ENCODE measurements around the gene ESYT2. TPM values are rescaled to one million over a fixed set of nuclear protein-coding genes. Genes with fewer than 3 reads are reported as not detected.
A peak's percentile ranks its signal among the peaks of the same experiment; 100 is the strongest.
"Not testable (repeated sequence)": the region's sequence is repeated elsewhere in the genome, so short reads cannot be mapped to it uniquely, and the experiment has no call there.

The ESYT2 gene, protein sequence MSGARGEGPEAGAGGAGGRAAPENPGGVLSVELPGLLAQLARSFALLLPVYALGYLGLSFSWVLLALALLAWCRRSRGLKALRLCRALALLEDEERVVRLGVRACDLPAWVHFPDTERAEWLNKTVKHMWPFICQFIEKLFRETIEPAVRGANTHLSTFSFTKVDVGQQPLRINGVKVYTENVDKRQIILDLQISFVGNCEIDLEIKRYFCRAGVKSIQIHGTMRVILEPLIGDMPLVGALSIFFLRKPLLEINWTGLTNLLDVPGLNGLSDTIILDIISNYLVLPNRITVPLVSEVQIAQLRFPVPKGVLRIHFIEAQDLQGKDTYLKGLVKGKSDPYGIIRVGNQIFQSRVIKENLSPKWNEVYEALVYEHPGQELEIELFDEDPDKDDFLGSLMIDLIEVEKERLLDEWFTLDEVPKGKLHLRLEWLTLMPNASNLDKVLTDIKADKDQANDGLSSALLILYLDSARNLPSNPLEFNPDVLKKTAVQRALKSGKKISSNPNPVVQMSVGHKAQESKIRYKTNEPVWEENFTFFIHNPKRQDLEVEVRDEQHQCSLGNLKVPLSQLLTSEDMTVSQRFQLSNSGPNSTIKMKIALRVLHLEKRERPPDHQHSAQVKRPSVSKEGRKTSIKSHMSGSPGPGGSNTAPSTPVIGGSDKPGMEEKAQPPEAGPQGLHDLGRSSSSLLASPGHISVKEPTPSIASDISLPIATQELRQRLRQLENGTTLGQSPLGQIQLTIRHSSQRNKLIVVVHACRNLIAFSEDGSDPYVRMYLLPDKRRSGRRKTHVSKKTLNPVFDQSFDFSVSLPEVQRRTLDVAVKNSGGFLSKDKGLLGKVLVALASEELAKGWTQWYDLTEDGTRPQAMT
- total RNA-seq, result 145 TPM

DNA sequence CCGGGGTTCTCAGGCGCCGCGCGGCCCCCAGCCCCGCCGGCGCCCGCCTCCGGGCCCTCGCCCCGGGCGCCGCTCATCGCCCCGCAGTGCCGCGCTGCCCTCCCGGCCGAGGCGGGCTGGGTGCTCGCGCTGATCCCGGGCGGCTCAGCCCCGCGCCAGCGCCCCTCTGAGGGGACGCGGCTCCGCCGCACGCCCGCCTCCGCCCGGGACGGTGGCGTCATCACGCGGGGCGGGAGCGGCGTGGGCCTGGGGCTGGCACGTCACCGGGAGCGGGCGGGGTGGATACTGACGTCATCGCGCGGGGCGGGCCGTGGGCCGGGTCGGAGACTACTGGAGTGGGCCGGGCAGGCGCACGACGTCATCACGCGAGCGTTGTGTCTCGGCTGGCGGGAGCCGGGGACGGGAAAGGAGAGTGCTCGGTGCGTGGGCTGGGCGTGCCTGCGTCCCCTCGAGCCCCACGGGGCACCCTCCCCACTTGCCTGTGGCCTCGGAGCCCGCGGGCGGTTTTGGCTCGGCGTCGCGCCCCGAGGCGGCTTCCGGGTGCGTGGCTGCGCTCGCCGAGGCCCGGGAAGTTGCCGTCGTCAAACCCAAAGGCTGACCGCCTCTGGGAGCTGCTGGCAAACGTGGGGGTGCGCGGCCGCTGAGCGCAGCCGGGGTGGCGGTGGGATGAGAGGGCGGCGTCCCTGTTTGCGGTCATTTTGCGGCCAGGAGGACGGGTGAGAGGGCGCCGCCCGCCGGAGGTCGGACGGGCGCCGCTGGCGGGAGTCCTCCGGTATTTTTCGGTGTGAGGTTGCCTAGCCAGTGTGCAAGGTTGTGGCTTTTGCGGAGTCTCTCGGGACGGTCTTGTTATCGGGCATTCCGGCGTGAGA, at the start of gene ESYT2:
ESYT2 (minus strand) TSS at position 168 of the 869 bp plus-strand sequence; CDS start at position 77, 91 bp downstream.
- Histone ChIP-seq H3K27me3 (ENCODE audit: insufficient read depth, low read length) (no peaks in the 10 kb centered on the region), H3K4me1 (ENCODE audit: insufficient read depth, low read length) (peaks cover 39% of the 10 kb centered on the region), H3K4me3 (ENCODE audit: low read length) (peak within 1 kb of the TSS; percentile 87), H3K9me3 (ENCODE audit: low read depth, low read length) (no peaks in the 10 kb centered on the region)

GRCh38 chr7:158878151-158879079, 49.1 kb upstream of the ESYT2 start:
- H3K9me3 ChIP-seq (ENCODE audit: low read depth, low read length); H3K27me3 ChIP-seq (ENCODE audit: insufficient read depth, low read length); H3K4me3 ChIP-seq (ENCODE audit: low read length); H3K4me1 ChIP-seq (ENCODE audit: insufficient read depth, low read length): not testable (repeated sequence)

DNA sequence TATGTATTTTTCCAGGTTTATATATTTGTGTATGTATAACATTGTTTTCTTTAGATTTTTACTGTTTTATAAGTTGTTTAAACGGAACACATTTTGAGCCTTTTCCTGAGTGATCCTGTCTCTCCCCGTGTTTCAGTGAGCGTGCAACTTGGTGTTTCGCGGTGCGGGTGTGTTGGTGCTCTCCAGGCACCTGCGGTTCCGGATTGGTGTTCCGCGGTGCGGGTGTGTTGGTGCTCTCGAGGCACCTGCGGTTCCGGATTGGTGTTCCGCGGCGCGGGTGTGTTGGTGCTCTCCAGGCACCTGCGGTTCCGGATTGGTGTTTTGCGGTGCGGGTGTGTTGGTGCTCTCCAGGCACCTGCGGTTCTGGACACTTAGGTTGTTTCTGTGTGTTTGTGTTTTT, 47.7 kb upstream of the ESYT2 start:
- no peaks in the 10 kb centered on the region for H3K27me3 ChIP-seq (ENCODE audit: insufficient read depth, low read length)
- H3K4me3 ChIP-seq (ENCODE audit: low read length), result no peak overlapping the region
- no peaks in the 10 kb centered on the region for H3K9me3 ChIP-seq (ENCODE audit: low read depth, low read length)
- H3K4me1 ChIP-seq (ENCODE audit: insufficient read depth, low read length), result no peaks in the 10 kb centered on the region

- Histone ChIP-seq H3K4me1 (ENCODE audit: insufficient read depth, low read length) (no peaks in the 10 kb centered on the region), H3K27me3 (ENCODE audit: insufficient read depth, low read length) (no peaks in the 10 kb centered on the region), H3K4me3 (ENCODE audit: low read length) (no peak overlapping the region), H3K9me3 (ENCODE audit: low read depth, low read length) (no peaks in the 10 kb centered on the region)
These were observed 40.6 kb upstream of the ESYT2 start for GRCh38 chr7:158869876-158870275.

DNA sequence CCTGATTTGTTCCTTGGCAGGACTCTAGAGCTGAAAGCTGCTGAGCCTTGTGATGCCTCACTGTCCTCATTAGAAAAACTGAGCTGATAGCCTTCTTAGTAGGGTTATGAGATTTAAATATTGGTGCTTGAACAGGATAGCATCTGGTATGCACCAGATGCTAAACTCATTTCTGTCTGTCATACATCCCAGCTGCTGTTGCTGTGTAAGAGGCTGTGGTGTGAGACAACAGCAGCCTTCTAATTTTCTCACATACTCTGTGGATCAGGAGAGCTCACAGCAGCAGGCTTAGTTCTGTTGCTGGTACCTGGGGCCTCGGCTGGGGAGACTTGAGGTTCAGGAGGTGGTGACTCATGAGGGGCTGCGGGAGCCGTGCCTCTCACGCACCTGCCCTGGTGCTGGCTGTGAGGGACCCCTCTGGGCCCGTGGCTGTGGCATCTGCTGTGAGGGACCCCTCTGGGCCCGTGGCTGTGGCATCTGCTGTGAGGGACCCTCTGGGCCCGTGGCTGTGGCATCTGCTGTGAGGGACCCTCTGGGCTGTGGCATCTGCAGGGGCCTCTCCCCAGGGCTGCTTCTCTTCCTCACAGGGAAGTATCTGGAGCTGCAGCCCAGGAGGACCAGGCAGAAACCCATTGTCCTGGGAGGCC, 39.6 kb upstream of the ESYT2 start:
- no peaks in the 10 kb centered on the region for H3K27me3 ChIP-seq (ENCODE audit: insufficient read depth, low read length)
- no peaks in the 10 kb centered on the region for H3K9me3 ChIP-seq (ENCODE audit: low read depth, low read length)
- H3K4me1 ChIP-seq (ENCODE audit: insufficient read depth, low read length), result peaks cover 6% of the 10 kb centered on the region
- no peak overlapping the region for H3K4me3 ChIP-seq (ENCODE audit: low read length)

DNA sequence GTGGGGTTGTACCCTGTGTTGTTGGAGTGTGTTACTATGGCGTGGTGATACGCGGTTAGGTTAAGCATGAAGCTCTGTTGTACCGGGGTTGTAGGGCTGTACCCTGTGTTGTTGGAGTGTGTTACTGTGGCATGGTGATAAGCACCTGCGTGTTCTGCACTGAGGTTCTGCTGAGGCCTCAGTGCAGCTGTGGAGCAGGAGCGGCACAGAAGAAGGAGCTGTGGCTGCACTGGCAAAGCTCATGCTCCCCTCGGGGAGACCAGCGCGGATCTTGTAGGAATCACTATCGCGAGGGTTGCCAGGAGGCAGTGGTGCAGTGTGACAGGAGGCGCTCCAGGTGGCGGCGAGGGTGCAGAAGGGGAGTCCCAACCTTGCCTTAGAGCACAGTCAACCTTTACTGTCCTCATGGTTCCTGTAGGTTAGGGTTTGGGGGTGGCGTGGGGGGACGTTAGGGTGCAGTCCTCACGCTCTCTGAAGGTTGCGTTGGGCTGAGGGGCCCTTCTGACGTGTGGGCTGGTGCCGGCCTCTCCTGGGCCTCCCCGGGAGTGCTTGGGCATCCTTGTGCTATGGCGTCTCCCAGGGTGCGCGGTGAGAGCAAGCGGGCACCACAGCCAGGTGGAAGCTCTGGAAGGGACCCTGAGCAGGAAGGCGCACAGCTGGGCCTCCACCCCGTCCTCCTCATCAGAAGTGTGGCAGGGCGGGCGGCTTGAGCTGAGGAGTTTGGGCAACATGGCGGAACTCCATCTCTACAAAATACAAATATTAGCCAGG, 38.1 kb upstream of the ESYT2 start:
- no peaks in the 10 kb centered on the region for H3K9me3 ChIP-seq (ENCODE audit: low read depth, low read length)

GRCh38 chr7:158865977-158866376, 36.7 kb upstream of the ESYT2 start:
- Histone ChIP-seq H3K4me3 (ENCODE audit: low read length) (no peak overlapping the region), H3K27me3 (ENCODE audit: insufficient read depth, low read length) (no peaks in the 10 kb centered on the region), H3K4me1 (ENCODE audit: insufficient read depth, low read length) (peaks cover 6% of the 10 kb centered on the region), H3K9me3 (ENCODE audit: low read depth, low read length) (no peaks in the 10 kb centered on the region)

More for the DNA sequence above, 38.1 kb upstream of the ESYT2 start:
- Histone ChIP-seq H3K27me3 (ENCODE audit: insufficient read depth, low read length) (no peaks in the 10 kb centered on the region), H3K4me1 (ENCODE audit: insufficient read depth, low read length) (peaks cover 6% of the 10 kb centered on the region), H3K4me3 (ENCODE audit: low read length) (no peak overlapping the region)

DNA sequence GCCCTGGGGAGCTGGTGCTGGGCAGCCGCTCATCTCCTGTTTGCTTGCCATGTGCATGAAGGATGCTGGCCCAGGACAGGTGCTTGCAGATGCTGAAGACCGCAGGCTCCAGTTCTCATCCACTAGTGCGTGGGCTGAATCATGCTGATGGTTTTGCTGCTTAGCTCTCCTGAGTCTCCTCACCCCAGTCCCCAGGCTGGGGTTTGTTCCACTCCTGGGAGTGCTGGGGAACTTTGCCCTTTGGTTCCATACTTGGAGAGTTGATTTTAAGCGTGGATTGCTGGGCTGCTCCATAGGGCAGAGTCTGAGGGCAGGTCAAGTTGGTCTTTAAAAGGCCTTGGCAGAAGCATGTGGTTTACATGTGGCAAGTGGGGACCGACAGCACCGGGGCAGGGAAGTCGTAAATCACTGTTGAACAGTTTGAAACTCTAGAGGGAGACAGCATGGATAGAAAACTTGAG, 36.2 kb upstream of the ESYT2 start:
- no peaks in the 10 kb centered on the region for H3K27me3 ChIP-seq (ENCODE audit: insufficient read depth, low read length)
- H3K4me3 ChIP-seq (ENCODE audit: low read length), result no peak overlapping the region
- peaks cover 6% of the 10 kb centered on the region for H3K4me1 ChIP-seq (ENCODE audit: insufficient read depth, low read length)
- H3K9me3 ChIP-seq (ENCODE audit: low read depth, low read length), result no peaks in the 10 kb centered on the region

DNA sequence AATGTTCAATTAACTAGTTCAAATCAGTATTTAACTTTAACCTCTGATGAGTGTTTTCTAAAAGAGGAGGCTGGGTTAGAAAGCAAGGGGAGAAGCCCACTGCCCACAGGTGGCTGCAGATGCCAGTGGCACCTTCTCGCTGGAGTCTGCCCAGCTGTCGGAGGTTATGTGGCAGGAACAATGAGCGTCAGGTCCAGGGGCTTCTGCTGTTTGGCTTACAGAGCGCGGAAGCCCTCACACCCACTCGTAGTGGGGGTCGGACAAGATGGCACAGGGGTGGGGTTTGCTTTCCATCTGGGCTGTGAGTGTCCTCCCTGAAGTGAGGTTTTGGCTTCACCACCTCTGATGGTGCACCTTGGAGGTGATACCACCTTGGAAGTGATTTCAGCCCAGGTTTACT, 35.5 kb upstream of the ESYT2 start:
- peaks cover 6% of the 10 kb centered on the region for H3K4me1 ChIP-seq (ENCODE audit: insufficient read depth, low read length)
- H3K4me3 ChIP-seq (ENCODE audit: low read length), result no peak overlapping the region
- no peaks in the 10 kb centered on the region for H3K9me3 ChIP-seq (ENCODE audit: low read depth, low read length)
- H3K27me3 ChIP-seq (ENCODE audit: insufficient read depth, low read length), result no peaks in the 10 kb centered on the region

DNA sequence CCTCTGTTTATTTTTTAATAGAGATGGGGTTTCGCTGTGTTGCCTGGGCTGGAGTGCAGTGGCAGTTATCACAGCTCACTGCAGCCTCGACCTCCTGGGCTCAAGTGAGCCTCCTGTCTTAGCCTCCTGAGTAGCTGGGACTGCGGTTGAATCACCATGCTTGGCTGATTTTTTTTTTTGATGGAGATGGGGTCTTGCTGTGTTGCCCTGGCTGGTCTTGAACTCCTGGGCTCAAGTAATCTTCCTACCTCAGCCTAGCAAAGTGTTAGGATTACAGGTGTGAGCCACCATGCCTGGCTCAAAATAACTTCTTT, 35.2 kb upstream of the ESYT2 start:
- H3K4me1 ChIP-seq (ENCODE audit: insufficient read depth, low read length), result peaks cover 6% of the 10 kb centered on the region
- H3K9me3 ChIP-seq (ENCODE audit: low read depth, low read length), result no peaks in the 10 kb centered on the region
- H3K4me3 ChIP-seq (ENCODE audit: low read length), result peak overlapping the region; percentile 29
- H3K27me3 ChIP-seq (ENCODE audit: insufficient read depth, low read length), result no peaks in the 10 kb centered on the region

GRCh38 chr7:158863611-158864506, 34.5 kb upstream of the ESYT2 start:
- Histone ChIP-seq H3K4me3 (ENCODE audit: low read length) (peak overlapping the region; percentile 29), H3K27me3 (ENCODE audit: insufficient read depth, low read length) (no peaks in the 10 kb centered on the region), H3K4me1 (ENCODE audit: insufficient read depth, low read length) (peaks cover 6% of the 10 kb centered on the region), H3K9me3 (ENCODE audit: low read depth, low read length) (no peaks in the 10 kb centered on the region)

- H3K27me3 ChIP-seq (ENCODE audit: insufficient read depth, low read length); H3K9me3 ChIP-seq (ENCODE audit: low read depth, low read length); H3K4me1 ChIP-seq (ENCODE audit: insufficient read depth, low read length); H3K4me3 ChIP-seq (ENCODE audit: low read length): not testable (repeated sequence)
These were observed 33.8 kb upstream of the ESYT2 start for GRCh38 chr7:158862985-158863610.

Data from mononuclear cell (primary cell).